ENCODE measurements around the gene ABHD16B.

Gene ABHD16B

DNA sequence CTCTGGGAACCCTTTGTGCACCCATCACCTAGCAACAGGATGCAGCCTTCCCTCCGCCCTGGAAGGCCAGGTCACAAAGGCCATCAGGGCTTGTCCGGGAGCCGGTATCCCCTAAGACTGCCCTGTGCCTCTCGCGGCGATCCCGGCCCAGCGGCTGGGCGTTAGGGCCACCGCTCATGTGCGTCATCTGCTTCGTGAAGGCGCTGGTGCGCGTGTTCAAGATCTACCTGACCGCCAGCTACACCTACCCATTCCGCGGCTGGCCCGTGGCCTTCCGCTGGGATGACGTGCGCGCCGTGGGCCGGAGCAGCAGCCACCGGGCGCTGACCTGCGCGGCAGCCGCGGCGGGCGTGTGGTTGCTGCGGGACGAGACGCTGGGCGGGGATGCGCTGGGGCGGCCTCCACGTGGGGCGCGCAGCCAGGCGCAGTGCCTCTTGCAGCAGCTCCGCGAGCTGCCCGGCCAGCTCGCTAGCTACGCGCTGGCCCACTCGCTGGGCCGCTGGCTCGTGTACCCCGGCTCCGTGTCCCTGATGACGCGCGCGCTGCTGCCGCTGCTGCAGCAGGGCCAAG lies at the start of gene ABHD16B:
Gene ABHD16B (plus strand): TSS at position 134 of the 570 bp plus-strand sequence. CDS start 43 bp downstream, at position 177.
- no peak for DNase-seq

- DNase-seq: no peak
Observed at GRCh38 chr20:63814891-63815614, 46.2 kb upstream of the ABHD16B start.

GRCh38 chr20:63815615-63816253 lies 45.6 kb upstream of the ABHD16B start:
- DNase-seq: no peak

- DNase-seq: no peak
Observed at GRCh38 chr20:63819224-63819921, 41.9 kb upstream of the ABHD16B start.

GRCh38 chr20:63821811-63822210 lies 39.5 kb upstream of the ABHD16B start:
- no peak for DNase-seq

DNA sequence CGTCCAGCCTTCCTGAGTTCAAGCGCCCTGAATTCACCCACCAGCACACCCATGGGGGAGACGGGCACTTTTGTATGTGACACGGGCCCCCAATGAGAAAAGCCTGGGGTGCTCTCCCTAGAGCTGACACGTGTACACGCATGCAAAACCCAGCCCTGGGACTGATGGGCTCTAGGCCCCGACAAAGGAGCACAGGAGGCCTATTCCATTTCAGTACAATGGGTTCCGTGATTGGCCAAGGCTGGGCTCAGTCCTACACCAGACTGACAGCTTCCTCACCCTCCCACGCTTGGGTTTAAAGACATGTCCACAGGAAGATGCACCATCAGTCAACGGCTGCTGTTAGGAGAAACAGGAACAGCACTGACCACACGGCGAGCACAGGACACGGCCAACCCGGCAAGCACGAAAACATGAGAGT lies 39.0 kb upstream of the ABHD16B start:
- no peak for DNase-seq

GRCh38 chr20:63823691-63824311 lies 37.5 kb upstream of the ABHD16B start:
- DNase-seq: no peak

GRCh38 chr20:63825331-63826118 lies 35.8 kb upstream of the ABHD16B start:
- DNase-seq: no peak

DNA sequence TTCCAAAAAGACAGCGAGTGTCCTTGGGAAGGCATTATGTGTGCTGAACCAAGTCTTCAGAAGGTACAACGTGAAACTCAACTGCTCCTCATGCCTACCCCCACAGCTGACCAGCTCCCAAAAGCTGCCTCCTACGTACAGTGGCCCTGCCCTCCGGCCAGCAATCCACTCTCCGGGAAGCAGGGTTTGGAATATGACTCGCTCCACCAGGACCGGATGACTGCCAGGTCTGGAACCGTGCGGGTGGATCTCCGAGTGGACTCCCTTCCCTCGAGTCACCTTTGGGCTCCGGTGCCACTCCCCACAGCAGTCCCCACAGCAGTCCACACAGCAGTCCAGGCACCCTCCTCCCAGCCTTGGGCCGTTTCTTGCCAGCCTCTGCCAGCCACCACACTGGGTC lies 34.5 kb upstream of the ABHD16B start:
- DNase-seq: no peak

- DNase-seq: no peak
Observed at GRCh38 chr20:63828124-63828523, 33.2 kb upstream of the ABHD16B start.

- no peak for DNase-seq
Observed at GRCh38 chr20:63828545-63828944, 32.8 kb upstream of the ABHD16B start.

DNA sequence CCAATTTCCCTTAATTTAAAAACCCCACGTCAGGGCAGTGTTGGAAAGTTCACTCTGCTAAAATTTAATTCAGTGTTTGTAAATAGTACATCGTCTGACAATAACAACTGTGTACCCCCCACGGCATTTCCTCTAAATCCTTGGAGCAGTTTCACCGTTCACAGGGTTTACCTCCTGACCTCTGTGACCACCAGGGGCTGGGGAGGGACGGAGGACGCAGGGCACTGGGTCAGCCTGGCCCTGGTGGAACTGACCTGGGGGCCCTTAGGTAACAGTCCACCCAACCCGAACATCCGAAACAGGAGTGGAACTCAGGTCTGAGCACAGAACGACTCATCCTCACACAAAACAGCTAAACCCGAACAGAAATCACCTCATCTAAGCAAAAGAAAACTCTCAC lies 32.3 kb upstream of the ABHD16B start:
- DNase-seq: no peak

DNA sequence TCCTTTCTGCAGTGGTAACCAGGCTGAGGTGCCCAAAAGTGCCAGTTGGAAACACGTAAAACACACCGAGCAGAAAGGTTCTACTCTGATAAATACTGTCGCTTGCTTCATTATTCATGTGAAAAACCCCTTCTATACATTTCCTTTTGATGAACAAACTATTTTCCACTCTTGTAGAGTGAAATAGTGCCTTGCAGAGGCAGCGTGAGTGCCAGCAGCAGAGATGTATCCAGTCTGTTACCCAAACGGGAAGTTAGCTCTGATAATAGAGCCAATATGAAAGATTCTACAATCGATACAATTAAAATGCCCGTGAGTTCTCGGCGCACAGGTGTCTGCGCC lies 31.7 kb upstream of the ABHD16B start:
- no peak for DNase-seq

- no peak for DNase-seq
Observed at GRCh38 chr20:63829945-63830835, 31.1 kb upstream of the ABHD16B start.

DNA sequence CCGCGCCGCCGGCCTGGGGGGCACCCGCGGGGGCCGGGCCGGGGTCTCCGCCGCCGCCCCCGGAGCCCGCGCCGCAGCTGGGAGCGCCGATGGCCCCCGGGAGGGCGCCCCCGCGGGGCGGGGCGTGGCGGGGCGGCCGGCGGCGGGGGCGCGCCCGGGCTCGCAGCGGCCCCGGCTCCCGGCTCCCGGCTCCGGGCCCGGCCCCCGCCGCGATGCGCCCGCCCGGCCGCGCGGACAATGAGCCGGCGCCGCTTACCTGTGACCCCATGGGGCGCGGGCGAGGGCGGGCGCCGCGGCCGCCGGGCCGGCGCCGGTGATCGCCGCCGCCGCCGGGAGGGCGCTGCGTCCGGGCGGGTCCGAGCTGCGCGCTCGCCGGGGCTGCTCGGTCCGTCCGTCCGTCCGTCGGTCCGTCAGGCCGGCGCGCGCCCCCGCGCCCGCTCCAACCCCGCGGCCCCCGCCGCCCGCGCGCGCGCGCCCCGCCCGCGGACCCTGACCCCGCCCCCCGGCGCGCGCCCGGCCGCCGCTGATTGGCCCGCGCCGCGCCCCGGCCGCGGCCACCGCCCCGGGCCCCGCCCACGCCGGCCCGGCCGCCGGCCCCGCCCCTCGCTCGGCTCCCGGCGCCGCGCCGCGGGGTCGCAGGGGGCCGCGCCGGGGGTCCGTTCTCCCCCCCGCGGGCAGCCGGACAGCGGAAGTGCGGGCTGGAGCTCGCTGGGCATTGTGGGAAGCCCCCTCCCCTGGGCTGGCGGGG lies 30.3 kb upstream of the ABHD16B start, which contains the start of gene ZBTB46:
Gene ZBTB46 (minus strand): TSS at position 424 of the 748 bp plus-strand sequence. CDS start 40,507 bp downstream, outside the sequence.
- DNase-seq: no peak

DNA sequence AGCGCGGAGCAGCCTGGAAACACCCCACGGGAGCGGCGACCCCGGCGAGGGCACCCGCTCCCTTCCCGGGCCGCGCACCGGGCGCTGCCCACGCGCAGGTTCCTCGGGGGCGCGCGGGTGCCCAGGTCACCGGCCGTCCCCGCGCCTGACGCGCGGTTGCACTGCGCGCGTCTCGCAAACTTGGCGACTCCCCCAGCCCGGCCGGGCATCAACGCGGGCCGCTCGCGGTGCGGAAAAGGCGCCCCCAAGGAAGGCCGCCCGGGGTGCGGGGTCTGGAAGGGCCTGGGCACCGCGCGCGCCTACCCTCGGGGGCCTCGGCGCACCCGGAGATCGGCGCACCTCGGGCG lies 29.7 kb upstream of the ABHD16B start:
- no peak for DNase-seq

DNA sequence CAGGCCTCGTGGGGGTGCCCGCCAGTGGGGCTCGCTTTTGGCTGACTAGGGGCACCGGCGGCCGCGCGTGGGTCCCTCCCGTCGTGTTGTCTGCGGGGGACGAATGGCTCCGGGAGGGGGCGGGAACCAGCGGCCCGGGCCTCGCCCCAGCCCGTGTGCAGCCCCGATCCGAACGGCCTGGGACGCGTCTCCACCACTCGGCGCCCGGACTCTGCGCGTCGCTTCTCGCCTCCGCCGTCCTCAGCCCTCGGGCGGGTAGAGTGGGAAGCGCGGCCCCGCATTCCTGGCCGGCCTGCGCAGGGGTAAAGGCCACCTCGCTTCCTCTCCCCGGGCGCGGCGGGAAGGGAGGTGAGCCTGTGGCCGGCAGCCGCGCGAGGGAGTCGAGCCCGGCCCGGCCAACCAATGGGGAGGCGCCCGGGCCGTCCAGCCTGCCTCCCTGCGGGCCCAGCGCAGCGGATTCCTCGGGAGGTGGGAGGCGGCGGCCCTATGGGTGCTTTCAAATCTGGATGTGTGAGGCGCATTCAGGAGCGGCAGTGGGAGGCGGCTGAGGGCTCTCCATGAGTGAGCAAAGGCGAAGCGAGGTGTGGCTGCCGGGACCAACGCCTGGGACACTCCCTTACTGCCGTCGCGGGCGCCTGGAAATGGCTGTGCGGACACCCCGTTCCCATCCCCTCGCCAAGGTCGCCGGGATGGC lies 29.2 kb upstream of the ABHD16B start:
- no peak for DNase-seq

DNA sequence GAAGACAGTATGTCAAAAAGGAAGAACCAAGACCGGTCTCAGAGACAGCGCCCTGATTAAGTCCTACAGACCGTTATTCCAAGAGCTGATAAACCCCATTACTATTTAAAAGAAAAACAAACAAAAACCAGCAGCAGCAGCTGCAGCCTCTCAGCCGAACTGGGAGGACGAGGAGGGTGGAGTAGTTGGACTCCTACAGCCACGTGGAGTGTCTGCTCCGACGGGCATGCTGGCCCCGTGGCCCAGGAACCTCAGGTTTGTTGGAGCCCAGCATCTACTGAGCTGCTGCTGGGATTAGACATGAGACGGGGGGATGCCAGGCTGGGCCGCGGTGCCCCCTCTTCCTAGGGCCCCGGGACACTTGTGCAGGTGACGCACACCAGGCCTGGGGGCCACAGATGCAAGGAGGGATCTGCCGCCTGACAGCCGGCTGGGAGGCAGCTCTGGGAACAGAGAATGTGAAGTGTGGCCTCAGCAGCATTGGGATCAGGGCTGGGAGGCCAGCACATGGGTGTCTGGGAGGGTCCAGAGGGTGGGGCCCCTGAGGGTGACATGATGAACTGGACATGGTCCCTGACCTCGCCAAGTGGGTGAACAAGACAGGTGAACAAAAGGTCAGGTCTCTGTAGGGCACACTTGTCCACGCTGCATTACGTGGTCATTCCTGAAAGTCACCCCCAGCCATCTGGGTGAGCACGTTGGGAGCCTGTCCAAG lies 27.4 kb upstream of the ABHD16B start:
- no peak for DNase-seq

DNA sequence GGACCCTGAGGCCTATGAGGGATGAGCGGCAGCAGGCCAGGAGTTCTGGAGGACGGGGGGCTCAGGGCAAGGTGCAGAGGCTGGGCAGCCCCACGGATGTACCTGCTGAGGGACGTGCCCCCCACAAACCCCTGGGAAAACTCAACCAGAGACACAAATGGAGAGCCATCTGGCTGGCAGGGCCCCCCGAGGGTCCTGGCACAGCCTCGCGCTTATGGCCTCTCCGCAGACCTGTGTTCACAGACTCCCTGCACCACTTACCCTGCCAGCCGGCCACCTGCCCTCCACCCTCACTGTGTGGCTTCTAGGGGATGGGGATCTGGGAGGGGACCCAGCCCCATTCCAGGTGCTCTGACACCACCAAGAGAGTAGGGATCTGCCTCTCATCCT lies 26.8 kb upstream of the ABHD16B start:
- no peak for DNase-seq

All from activated CD4-positive, alpha-beta T cell treated with anti-CD3 and anti-CD28 coated beads, Interleukin-2, amount 50 U/mL, for 4 hours (primary cell).